LNCaP clone FGC (cell line): ENCODE results near the gene RSPH6A.

ENCODE experiments used
- DNase-seq: peaks from one replicate; pipeline ENCODE4 v3.0.0-alpha.2; 2011; ENCODE audit warnings: low read depth
- H3K4me3 ChIP-seq: 2 replicates; pipeline ENCODE4 v1.5.1; 2011; ENCODE audit warnings: mild to moderate bottlenecking, low read depth, low read length, control low read depth
- CTCF ChIP-seq: IDR thresholded peaks from 2 replicates; pipeline ENCODE4 v1.5.1; 2012; ENCODE audit warnings: mild to moderate bottlenecking; ENCODE audit not compliant: control insufficient read depth, insufficient read depth; ENCODE audit errors: extremely low read depth

The RSPH6A gene

DNA sequence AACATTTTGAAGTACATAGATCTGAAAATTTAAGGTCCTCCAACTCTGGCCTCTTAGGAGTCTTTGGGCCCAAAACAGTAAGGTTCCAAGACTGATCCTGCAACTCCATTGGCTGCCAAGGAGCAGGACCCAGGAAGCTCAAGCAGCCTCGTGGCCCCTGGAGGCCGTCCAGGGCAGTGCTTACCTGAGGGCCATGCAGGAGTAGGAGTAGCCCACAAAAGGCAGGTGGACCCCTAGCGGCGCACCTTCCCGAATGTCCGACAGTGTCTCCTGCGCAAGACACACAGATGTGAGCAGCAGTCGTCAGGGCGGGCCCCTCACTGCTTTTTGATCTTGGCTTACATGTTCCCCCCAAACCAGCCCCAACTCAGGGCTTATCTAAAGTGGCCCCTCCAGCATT, 40.3 kb downstream of the RSPH6A start:
- TF ChIP-seq CTCF = no peak
- DNase-seq = no peak
- no peak overlapping the region for H3K4me3 ChIP-seq

GRCh38 chr19:45773384-45773783, 41.7 kb downstream of the RSPH6A start:
- TF ChIP-seq CTCF = no peak

GRCh38 chr19:45772912-45773311, 42.2 kb downstream of the RSPH6A start:
- DNase-seq = no peak
- TF ChIP-seq CTCF = no peak
- H3K4me3 ChIP-seq = no peak overlapping the region

More at GRCh38 chr19:45773384-45773783, 41.7 kb downstream of the RSPH6A start:
- H3K4me3 ChIP-seq = no peak overlapping the region
- DNase-seq = no peak

- H3K4me3 ChIP-seq = no peak overlapping the region
- TF ChIP-seq CTCF = no peak
- no peak for DNase-seq
These were observed 42.8 kb downstream of the RSPH6A start for GRCh38 chr19:45772130-45772840.

DNA sequence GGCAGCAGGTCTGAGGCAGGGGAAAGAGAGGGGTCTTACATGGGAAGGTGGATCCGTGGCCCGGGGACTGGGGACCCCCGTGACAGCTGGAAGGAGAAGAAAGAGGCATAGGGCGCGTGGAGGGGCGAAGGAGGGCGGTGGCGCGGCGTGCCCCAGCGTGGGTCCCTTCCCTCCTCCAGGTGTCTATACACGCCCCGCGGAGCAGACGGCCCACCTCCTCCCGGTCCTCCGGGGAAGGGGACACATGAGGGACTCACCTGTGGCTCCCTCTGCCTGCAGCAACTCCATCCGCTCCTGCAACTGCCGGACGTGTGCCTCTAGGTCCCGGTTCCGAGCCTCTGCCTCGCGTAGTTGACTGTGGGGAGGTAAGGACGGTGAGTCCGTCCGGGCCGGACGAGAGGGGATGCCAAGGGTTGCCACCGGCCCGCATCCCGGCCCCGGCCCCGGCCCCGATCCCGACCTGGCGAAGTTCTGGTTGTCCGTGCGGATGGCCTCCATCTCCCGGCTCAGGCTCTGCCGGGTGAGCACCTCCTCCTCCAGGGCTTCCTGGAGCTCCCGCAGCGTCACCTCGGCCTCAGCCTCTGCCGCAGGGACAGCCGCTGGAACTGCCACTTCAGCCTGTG, 43.7 kb downstream of the RSPH6A start:
- H3K4me3 ChIP-seq = peak overlapping the region; percentile 48
- no peak for DNase-seq
- TF ChIP-seq CTCF = no peak

DNA sequence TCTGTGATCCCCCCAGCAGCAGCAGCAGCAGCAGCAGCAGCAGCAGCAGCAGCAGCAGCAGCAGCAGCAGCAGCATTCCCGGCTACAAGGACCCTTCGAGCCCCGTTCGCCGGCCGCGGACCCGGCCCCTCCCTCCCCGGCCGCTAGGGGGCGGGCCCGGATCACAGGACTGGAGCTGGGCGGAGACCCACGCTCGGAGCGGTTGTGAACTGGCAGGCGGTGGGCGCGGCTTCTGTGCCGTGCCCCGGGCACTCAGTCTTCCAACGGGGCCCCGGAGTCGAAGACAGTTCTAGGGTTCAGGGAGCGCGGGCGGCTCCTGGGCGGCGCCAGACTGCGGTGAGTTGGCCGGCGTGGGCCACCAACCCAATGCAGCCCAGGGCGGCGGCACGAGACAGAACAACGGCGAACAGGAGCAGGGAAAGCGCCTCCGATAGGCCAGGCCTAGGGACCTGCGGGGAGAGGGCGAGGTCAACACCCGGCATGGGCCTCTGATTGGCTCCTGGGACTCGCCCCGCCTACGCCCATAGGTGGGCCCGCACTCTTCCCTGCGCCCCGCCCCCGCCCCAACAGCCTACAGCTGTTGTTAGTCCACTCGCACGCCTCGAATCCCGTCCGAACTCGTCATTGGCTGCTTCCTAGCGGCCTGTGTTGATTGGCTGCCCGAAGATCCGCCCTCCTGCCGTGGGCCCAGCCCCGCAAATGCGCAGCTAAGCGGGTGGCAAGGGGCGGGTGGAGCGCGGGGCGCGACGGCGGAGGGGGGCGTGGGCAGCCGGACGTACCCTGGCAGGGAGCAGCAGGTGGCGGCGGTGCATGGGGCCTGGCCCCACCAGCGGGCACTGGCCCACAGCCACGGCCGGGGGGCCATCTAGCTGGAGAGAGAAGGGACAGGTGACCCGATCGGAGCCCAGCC, 44.7 kb downstream of the RSPH6A start:
- peak overlapping the region; percentile 61 for H3K4me3 ChIP-seq
- DNase-seq = peak; percentile 87
- peak; percentile 37 for TF ChIP-seq CTCF
